ENCODE results near the gene ZNF710. TPM values are rescaled to one million over a fixed set of nuclear protein-coding genes. Genes with fewer than 3 reads are reported as not detected.

Gene ZNF710
- total and polyA plus RNA-seq, 2 of the 13 experiments (the other 11 are each of a cell fraction or from before 2014, with no cell fraction given): 4.7 to 20.6 TPM

- no peak for TF ChIP-seq SIN3B (IDR thresholded peaks at IDR 0.05; ENCODE audit: low read length)
- TF ChIP-seq SAP130 (CRISPR knock-in tag; IDR thresholded peaks at IDR 0.05; ENCODE audit: low read depth): peak; percentile 27; the same call in 1 of the 2 replicates
- TF ChIP-seq MTA1 (CRISPR knock-in tag; IDR thresholded peaks at IDR 0.05; ENCODE audit: borderline replicate concordance): peak; percentile 36; the same call in 1 of the 2 replicates
- peak; percentile 81 for TF ChIP-seq ZNF143 (CRISPR knock-in tag; IDR thresholded peaks at IDR 0.05)
- TF ChIP-seq KDM5A (IDR thresholded peaks at IDR 0.05; ENCODE audit: borderline replicate concordance, low read length): no peak
- TF ChIP-seq, protein P1, sequence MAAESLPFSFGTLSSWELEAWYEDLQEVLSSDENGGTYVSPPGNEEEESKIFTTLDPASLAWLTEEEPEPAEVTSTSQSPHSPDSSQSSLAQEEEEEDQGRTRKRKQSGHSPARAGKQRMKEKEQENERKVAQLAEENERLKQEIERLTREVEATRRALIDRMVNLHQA (CRISPR knock-in tag; IDR thresholded peaks at IDR 0.05): no peak
- peak; percentile 95 for TF ChIP-seq ZNF687 (CRISPR knock-in tag; IDR thresholded peaks at IDR 0.05)
- peak; percentile 64; the same call in 1 of the 2 replicates for TF ChIP-seq ZNF292 (CRISPR knock-in tag; IDR thresholded peaks at IDR 0.05; ENCODE audit: borderline replicate concordance, low read depth)
- TF ChIP-seq ZNF205 (CRISPR knock-in tag; IDR thresholded peaks at IDR 0.05): no peak
- no peak for TF ChIP-seq GPN1 (CRISPR knock-in tag; IDR thresholded peaks at IDR 0.05; ENCODE audit: borderline replicate concordance)
- TF ChIP-seq ZNF333 (CRISPR knock-in tag; IDR thresholded peaks at IDR 0.05; ENCODE audit: borderline replicate concordance): no peak
- TF ChIP-seq NR2F6 (IDR thresholded peaks at IDR 0.05): no peak
- TF ChIP-seq NR2F6 (CRISPR knock-in tag; IDR thresholded peaks at IDR 0.05): peak; percentile 40; the same call in 1 of the 2 replicates
- TF ChIP-seq ZMYM3 (CRISPR knock-in tag; IDR thresholded peaks at IDR 0.05): peak; percentile 24; the same call in 1 of the 2 replicates
- no peak for TF ChIP-seq SPEN (CRISPR knock-in tag; IDR thresholded peaks at IDR 0.05; ENCODE audit: low read depth)
Measured at GRCh38 chr15:89958107-89958805, 42.9 kb upstream of the ZNF710 start (continued).

Measured in HepG2 (cell line).